Neuronal stem cell (in vitro differentiated cells): ENCODE data around the gene SLC9A9.
A peak's percentile ranks its signal among the peaks of the same experiment; 100 is the strongest.

ENCODE experiments used
- DNase-seq: peaks from one replicate; pipeline ENCODE4 v3.0.0-alpha.2; 2013; ENCODE audit warnings: low spot score
- H2AFZ ChIP-seq: one replicate; pipeline ENCODE4 v1.6.1; 2013; ENCODE audit warnings: mild to moderate bottlenecking, low read length, inconsistent platforms
- H2AK5ac ChIP-seq: 2 replicates; pipeline ENCODE4 v1.6.1; 2013; ENCODE audit warnings: low read depth, mild to moderate bottlenecking, inconsistent platforms, low read length, moderate library complexity, mixed read lengths
- H2BK120ac ChIP-seq: 2 replicates; pipeline ENCODE4 v1.6.1; 2013; ENCODE audit warnings: low read depth, mild to moderate bottlenecking, inconsistent platforms, low read length, moderate library complexity, mixed read lengths
- H2BK12ac ChIP-seq: one replicate; pipeline ENCODE4 v1.6.1; 2013; ENCODE audit warnings: low read length, inconsistent platforms
- H2BK15ac ChIP-seq: 2 replicates; pipeline ENCODE4 v1.6.1; 2013; ENCODE audit warnings: mild to moderate bottlenecking, low read length, inconsistent platforms, mixed read lengths
- H2BK5ac ChIP-seq: one replicate; pipeline ENCODE4 v1.6.1; 2013; ENCODE audit warnings: inconsistent platforms, mild to moderate bottlenecking, low read length, moderate library complexity
- H3K14ac ChIP-seq: one replicate; pipeline ENCODE4 v1.6.1; 2013; ENCODE audit warnings: low read length, inconsistent platforms
- H3K18ac ChIP-seq: 2 replicates; pipeline ENCODE4 v1.6.1; 2013; ENCODE audit warnings: low read length, inconsistent platforms
- H3K23ac ChIP-seq: 2 replicates; pipeline ENCODE4 v1.6.1; 2013; ENCODE audit warnings: low read depth, mild to moderate bottlenecking, mixed read lengths, low read length, inconsistent platforms; ENCODE audit not compliant: poor library complexity
- H3K27ac ChIP-seq: replicated peaks from 3 replicates; pipeline ENCODE4 v1.5.1; 2013; ENCODE audit warnings: low read length, inconsistent platforms
- H3K27me3 ChIP-seq, 3 experiments: 2 replicates each; pipeline ENCODE4 v1.6.1; 2013; ENCODE audit warnings: low read length in 3 of 3, mild to moderate bottlenecking in 2 of 3, inconsistent platforms in 1 of 3, low read depth in 1 of 3, mixed read lengths in 1 of 3, moderate library complexity in 1 of 3; ENCODE audit not compliant: control insufficient read depth in 3 of 3, insufficient read depth in 3 of 3
- H3K36me3 ChIP-seq, 2 donors: replicated peaks in 1 of 2; 2 replicates each; pipeline ENCODE4 v1.6.1; 2013; ENCODE audit warnings: low read length in 2 of 2; ENCODE audit not compliant: control insufficient read depth in 2 of 2, insufficient read depth in 2 of 2
- H3K4ac ChIP-seq: 2 replicates; pipeline ENCODE4 v1.6.1; 2013; ENCODE audit warnings: inconsistent platforms, mild to moderate bottlenecking, low read length, moderate library complexity
- H3K4me1 ChIP-seq, 2 donors: 1 replicate in 1 of 2; 2 replicates in 1 of 2; pipeline ENCODE4 v1.6.1; 2013; ENCODE audit warnings: low read length in 2 of 2, low read depth in 1 of 2; ENCODE audit not compliant: control insufficient read depth in 2 of 2, insufficient read depth in 1 of 2
- H3K4me2 ChIP-seq: one replicate; pipeline ENCODE4 v1.6.1; 2013; ENCODE audit warnings: mild to moderate bottlenecking, low read length, inconsistent platforms; ENCODE audit not compliant: insufficient read depth, poor library complexity, severe bottlenecking
- H3K4me3 ChIP-seq, 2 donors: 2 replicates each; pipeline ENCODE4 v1.5.1; 2013; ENCODE audit warnings: low read length in 2 of 2, mild to moderate bottlenecking in 2 of 2, inconsistent platforms in 1 of 2, moderate library complexity in 1 of 2
- H3K79me1 ChIP-seq: one replicate; pipeline ENCODE4 v1.6.1; 2013; ENCODE audit warnings: low read depth, mild to moderate bottlenecking, inconsistent platforms, low read length, moderate library complexity
- H3K9ac ChIP-seq: one replicate; pipeline ENCODE4 v1.6.1; 2013; ENCODE audit warnings: mild to moderate bottlenecking, low read depth, low read length, inconsistent platforms; ENCODE audit not compliant: poor library complexity
- H3K9me3 ChIP-seq, 2 donors: replicated peaks in 1 of 2; 2 replicates each; pipeline versions ENCODE3 to v1.6.1; 2013; ENCODE audit warnings: low read length in 2 of 2, mild to moderate bottlenecking in 2 of 2, inconsistent platforms in 1 of 2, low read depth in 1 of 2, mixed read lengths in 1 of 2, moderate library complexity in 1 of 2; ENCODE audit not compliant: control insufficient read depth in 2 of 2, insufficient read depth in 1 of 2
- H4K8ac ChIP-seq: one replicate; pipeline ENCODE4 v1.6.1; 2013; ENCODE audit warnings: low read depth, mild to moderate bottlenecking, inconsistent platforms, low read length, moderate library complexity
- H4K91ac ChIP-seq: one replicate; pipeline ENCODE4 v1.6.1; 2013; ENCODE audit warnings: low read length, low read depth, mild to moderate bottlenecking, inconsistent platforms; ENCODE audit not compliant: poor library complexity
- WGBS, 2 donors: extraction: QIAGEN DNeasy Blood & Tissue Kit; methylation state at CpG; one replicate each; pipeline ENCODE4 v1.1.7; 2013; ENCODE audit warnings: missing lambda C conversion rate in 2 of 2, mixed read lengths in 1 of 2; ENCODE audit not compliant: insufficient read length in 2 of 2, insufficient replicate concordance in 1 of 2; ENCODE audit errors: extremely low coverage in 2 of 2; 5-methylcytosine and 5-hydroxymethylcytosine counted together

The SLC9A9 gene

DNA sequence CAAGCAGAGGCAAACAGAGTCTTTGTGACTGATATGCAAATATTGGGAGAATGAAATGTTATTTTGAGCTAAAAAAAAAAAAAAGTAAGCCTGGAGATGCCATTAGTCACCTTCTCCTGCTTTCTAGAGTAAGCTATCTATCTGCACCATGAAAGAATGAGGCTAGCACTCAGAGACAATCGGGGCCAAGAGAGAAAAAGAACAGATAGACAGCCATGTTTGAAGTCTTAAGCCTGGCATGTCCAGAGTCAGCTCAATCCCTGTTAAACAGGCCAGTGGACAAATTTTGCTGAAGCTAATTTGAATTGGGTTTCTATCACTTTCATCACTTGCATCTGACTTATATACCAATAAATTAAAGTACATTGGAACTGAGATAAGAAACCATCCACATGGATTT lies 204.4 kb downstream of the SLC9A9 start:
- no peak overlapping the region for H3K9ac ChIP-seq
- peak overlapping the region; percentile 69 for H2AFZ ChIP-seq
- H3K4me3 ChIP-seq = no peak overlapping the region
- H3K4ac ChIP-seq = no peak overlapping the region
- no peak overlapping the region for H2BK15ac ChIP-seq
- no peak overlapping the region for H4K8ac ChIP-seq
- H2BK5ac ChIP-seq = no peak overlapping the region
- H2BK12ac ChIP-seq = no peak overlapping the region
- H4K91ac ChIP-seq = no peak overlapping the region
- no CpG with 5 or more reads among the region's 1 CpG for WGBS, 2 donors
- H2BK120ac ChIP-seq = no peak overlapping the region
- H3K36me3 ChIP-seq = no peaks in the 10 kb centered on the region
- no peak overlapping the region for H2AK5ac ChIP-seq
- H3K4me1 ChIP-seq = peaks cover 0 to 9% of the 10 kb centered on the region in 2 donors
- H3K14ac ChIP-seq = no peak overlapping the region
- H3K18ac ChIP-seq = no peak overlapping the region
- no peak for DNase-seq
- no peak overlapping the region for H3K27ac ChIP-seq
- no peak overlapping the region for H3K23ac ChIP-seq
- peaks cover 0 to 1% of the 10 kb centered on the region in 2 donors for H3K9me3 ChIP-seq
- H3K4me2 ChIP-seq = no peak overlapping the region
- no peaks in the 10 kb centered on the region for H3K27me3 ChIP-seq
- H3K79me1 ChIP-seq = no peaks in the 10 kb centered on the region

DNA sequence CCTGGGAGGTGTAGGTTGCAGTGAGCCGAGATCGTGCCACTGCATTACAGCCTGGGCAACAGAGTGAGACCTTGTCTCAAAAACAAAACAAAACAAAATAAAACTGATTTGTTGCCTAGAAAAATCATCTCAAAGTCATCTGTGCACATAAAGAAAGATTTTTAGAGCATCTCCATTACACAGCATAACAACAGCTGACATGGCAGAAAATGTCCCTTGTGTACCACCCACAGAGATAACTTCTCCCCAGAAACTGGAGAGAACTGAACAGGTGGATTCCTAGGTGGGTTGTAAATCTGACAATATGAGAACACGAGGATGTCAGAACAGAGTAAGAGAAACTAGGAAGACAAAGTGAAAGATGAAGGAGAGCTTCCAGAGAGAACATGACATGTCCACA lies 207.5 kb downstream of the SLC9A9 start:
- DNase-seq = no peak
- no peak overlapping the region for H3K9ac ChIP-seq
- peaks cover 0 to 5% of the 10 kb centered on the region in 2 donors for H3K9me3 ChIP-seq
- H2BK120ac ChIP-seq = no peak overlapping the region
- H2BK12ac ChIP-seq = no peak overlapping the region
- H2AK5ac ChIP-seq = no peak overlapping the region
- H3K23ac ChIP-seq = no peak overlapping the region
- H4K91ac ChIP-seq = no peak overlapping the region
- no peaks in the 10 kb centered on the region for H3K27me3 ChIP-seq
- H2BK5ac ChIP-seq = no peak overlapping the region
- no peak overlapping the region for H3K18ac ChIP-seq
- no peak overlapping the region for H4K8ac ChIP-seq
- WGBS, 2 donors = no CpG with 5 or more reads among the region's 3 CpGs
- H3K27ac ChIP-seq = no peak overlapping the region
- H2BK15ac ChIP-seq = no peak overlapping the region
- no peak overlapping the region for H3K4me2 ChIP-seq
- peaks cover 0 to 9% of the 10 kb centered on the region in 2 donors for H3K4me1 ChIP-seq
- H3K14ac ChIP-seq = no peak overlapping the region
- no peak overlapping the region for H3K4me3 ChIP-seq
- H3K36me3 ChIP-seq = no peaks in the 10 kb centered on the region
- no peaks in the 10 kb centered on the region for H3K79me1 ChIP-seq
- H3K4ac ChIP-seq = no peak overlapping the region
- H2AFZ ChIP-seq = no peak overlapping the region

DNA sequence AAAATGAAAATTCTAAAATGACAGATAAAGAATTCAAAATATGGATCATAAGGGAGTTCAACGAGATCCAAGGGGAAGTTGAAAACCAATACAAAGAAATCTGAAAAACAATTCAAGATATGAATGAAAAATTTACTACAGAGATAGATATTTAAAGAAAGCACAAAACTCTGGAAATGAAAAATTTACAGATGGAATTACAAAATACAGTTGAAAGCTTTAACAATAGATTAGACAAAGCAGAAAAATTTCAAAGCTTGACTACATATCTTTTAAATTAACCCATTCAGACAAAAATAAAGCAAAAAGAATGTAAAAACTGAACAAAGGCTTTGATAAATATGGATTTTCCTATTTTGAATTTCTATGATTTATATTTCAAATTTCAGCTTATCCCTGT lies 211.1 kb downstream of the SLC9A9 start:
- WGBS, 2 donors = no CpG with 5 or more reads among the region's 1 CpG
- Histone ChIP-seq H2BK15ac (no peak overlapping the region), H4K8ac (no peak overlapping the region), H2BK12ac (no peak overlapping the region), H3K79me1 (no peaks in the 10 kb centered on the region), H3K4ac (no peak overlapping the region), H2AK5ac (no peak overlapping the region), H3K4me3 (no peak overlapping the region), H3K36me3 (no peaks in the 10 kb centered on the region), H2BK5ac (no peak overlapping the region), H3K9me3 (peaks cover 0 to 5% of the 10 kb centered on the region in 2 donors), H4K91ac (no peak overlapping the region), H3K27ac (no peak overlapping the region), H3K4me1 (no peaks in the 10 kb centered on the region), H3K14ac (no peak overlapping the region), H3K27me3 (peaks cover 0 to 3% (median 0%) of the 10 kb centered on the region in 3 experiments), H3K9ac (no peak overlapping the region), H3K18ac (no peak overlapping the region), H3K23ac (no peak overlapping the region), H2AFZ (no peak overlapping the region), H3K4me2 (no peak overlapping the region), H2BK120ac (no peak overlapping the region)
- no peak for DNase-seq

DNA sequence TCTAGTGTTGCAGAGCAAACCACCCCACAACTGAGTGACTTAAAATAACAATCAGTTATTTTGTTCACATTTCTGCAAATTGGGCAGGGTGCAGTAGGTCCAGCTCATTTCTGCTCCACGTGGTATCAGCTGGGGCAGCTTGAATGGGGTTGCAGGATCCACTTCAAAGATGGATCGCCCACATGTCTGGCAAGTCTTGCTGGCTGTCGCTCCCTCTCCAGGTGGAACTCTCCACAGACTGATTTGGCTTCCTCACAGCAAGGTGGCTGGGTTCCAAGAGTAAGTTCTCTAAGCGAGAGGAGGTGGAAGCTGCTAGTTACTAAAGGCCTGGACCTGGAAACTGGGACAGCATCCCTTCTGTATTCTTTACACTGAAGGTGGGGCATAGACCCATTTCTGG lies 213.3 kb downstream of the SLC9A9 start:
- Histone ChIP-seq H4K91ac (no peak overlapping the region), H3K18ac (no peak overlapping the region), H3K4ac (no peak overlapping the region), H3K9me3 (peaks cover 0 to 3% of the 10 kb centered on the region in 2 donors), H2BK120ac (no peak overlapping the region), H3K36me3 (no peaks in the 10 kb centered on the region), H2AK5ac (no peak overlapping the region), H3K27me3 (peaks cover 0 to 3% (median 0%) of the 10 kb centered on the region in 3 experiments), H2BK5ac (no peak overlapping the region), H3K9ac (no peak overlapping the region), H3K14ac (no peak overlapping the region), H3K4me1 (no peaks in the 10 kb centered on the region), H3K79me1 (no peaks in the 10 kb centered on the region), H3K4me2 (no peak overlapping the region), H3K27ac (no peak overlapping the region), H3K23ac (no peak overlapping the region), H4K8ac (no peak overlapping the region), H2BK15ac (no peak overlapping the region), H2AFZ (no peak overlapping the region), H2BK12ac (no peak overlapping the region), H3K4me3 (peak overlapping the region in 1 of 2 donors; percentile 60)
- no peak for DNase-seq
- no CpG with 5 or more reads among the region's 4 CpGs for WGBS, 2 donors
